Measurements from ENCODE around the gene FBXL2.

The FBXL2 gene

DNA sequence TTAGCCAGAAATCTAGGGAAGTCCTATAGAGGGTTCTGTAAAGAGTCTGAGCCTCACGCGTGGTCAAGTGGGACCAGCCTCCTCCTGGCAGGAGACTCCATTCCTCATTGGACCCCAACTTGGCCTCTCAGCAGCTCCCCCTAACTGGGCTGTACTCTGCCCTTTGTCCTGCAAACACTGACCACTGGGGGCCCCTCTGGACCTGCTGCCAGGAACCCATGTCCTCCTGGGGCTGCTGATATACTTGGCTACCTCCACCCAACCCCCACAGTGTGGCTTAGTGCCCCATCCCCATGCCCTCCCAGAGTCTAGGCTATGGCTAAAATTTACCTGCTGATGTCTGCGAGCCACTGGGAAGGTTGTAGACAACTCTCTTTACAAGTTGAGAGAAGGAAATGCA, 100.2 kb downstream of the FBXL2 start:
- TF ChIP-seq TEAD4 (IDR thresholded peaks at IDR 0.05) (no peak), CEBPB (IDR thresholded peaks at IDR 0.05) (no peak), EGR1 (IDR thresholded peaks at IDR 0.05) (no peak), ZBTB7A (IDR thresholded peaks at IDR 0.05; ENCODE audit: low read depth) (no peak), CREB1 (IDR thresholded peaks at IDR 0.05; ENCODE audit: low read depth) (no peak)
- TF ChIP-seq, protein P1, sequence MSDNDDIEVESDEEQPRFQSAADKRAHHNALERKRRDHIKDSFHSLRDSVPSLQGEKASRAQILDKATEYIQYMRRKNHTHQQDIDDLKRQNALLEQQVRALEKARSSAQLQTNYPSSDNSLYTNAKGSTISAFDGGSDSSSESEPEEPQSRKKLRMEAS (IDR thresholded peaks at IDR 0.05) = no peak

DNA sequence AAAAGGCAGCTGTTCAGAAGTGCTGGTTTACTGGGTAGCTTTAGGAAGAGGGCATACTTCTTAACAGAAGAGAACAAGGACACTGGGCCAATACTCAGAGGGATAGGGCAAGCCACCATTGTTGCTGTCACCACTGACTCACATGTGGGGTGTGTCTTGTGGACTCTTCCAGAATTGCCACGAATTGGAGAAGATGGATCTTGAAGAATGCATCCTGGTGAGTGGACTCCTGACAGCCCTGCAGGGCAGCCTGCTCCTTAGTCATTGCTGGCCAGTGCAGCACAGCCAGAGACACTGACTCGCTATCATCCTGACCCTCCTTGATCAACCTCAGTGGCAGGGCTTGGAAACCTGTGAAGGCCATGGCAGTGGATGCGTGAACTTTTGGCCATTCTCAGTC, 100.7 kb downstream of the FBXL2 start:
- TF ChIP-seq TEAD4 (IDR thresholded peaks at IDR 0.05) (no peak), ZBTB7A (IDR thresholded peaks at IDR 0.05; ENCODE audit: low read depth) (no peak), RAD21 (IDR thresholded peaks at IDR 0.05; ENCODE audit: low read depth) (no peak), EP300 (IDR thresholded peaks at IDR 0.05; ENCODE audit: borderline replicate concordance) (no peak), CEBPB (IDR thresholded peaks at IDR 0.05) (no peak), CREB1 (IDR thresholded peaks at IDR 0.05; ENCODE audit: low read depth) (no peak), TAF1 (IDR thresholded peaks at IDR 0.05; ENCODE audit: low read depth) (no peak), YY1 (IDR thresholded peaks at IDR 0.05; ENCODE audit: low read depth) (no peak), NFIC (IDR thresholded peaks at IDR 0.05) (no peak)
- TF ChIP-seq, protein P1 (IDR thresholded peaks at IDR 0.05) = no peak
- TF ChIP-seq, protein P2, sequence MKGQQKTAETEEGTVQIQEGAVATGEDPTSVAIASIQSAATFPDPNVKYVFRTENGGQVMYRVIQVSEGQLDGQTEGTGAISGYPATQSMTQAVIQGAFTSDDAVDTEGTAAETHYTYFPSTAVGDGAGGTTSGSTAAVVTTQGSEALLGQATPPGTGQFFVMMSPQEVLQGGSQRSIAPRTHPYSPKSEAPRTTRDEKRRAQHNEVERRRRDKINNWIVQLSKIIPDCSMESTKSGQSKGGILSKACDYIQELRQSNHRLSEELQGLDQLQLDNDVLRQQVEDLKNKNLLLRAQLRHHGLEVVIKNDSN (IDR thresholded peaks at IDR 0.05) = no peak

DNA sequence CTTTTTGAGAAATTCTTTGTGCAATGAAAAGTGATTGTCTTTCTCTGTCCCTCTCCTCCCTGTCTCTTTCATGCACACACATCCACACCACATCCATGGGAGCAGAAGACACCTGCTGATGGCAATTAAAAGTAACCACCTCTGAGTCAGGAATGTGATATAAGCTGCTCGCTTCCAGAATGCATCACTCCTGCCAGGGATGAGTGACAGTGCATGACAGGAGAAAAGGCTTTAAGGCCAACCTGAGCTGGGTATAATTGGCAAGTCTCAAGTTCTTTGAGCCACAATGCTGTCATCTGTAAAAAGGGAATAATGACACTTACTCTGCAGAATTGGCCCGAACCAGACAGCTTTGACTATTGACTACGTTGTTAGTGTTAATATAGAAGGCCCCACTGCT, 103.4 kb downstream of the FBXL2 start:
- TF ChIP-seq, protein P1 (IDR thresholded peaks at IDR 0.05) = no peak
- TF ChIP-seq RAD21 (IDR thresholded peaks at IDR 0.05; ENCODE audit: low read depth) (no peak), EP300 (IDR thresholded peaks at IDR 0.05; ENCODE audit: borderline replicate concordance) (no peak), TEAD4 (IDR thresholded peaks at IDR 0.05) (no peak), TAF1 (IDR thresholded peaks at IDR 0.05; ENCODE audit: low read depth) (no peak), TCF12 (IDR thresholded peaks at IDR 0.05; ENCODE audit: low read depth) (no peak), EGR1 (IDR thresholded peaks at IDR 0.05) (no peak), ZBTB7A (IDR thresholded peaks at IDR 0.05; ENCODE audit: low read depth) (no peak), CREB1 (IDR thresholded peaks at IDR 0.05; ENCODE audit: low read depth) (no peak), YY1 (IDR thresholded peaks at IDR 0.05; ENCODE audit: low read depth) (no peak)

DNA sequence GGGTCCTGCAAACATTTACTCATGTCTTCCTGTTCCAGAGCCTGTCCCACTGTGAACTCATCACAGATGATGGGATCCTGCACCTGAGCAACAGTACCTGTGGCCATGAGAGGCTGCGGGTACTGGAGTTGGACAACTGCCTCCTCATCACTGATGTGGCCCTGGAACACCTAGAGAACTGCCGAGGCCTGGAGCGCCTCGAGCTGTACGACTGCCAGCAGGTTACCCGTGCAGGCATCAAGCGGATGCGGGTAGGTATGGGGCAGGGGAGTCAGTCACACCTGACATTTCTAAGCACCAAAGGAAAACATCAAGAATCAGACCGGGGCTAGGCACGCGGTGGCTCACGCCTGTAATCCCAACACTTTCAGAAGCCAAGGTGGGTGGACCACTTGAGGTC, 106.7 kb downstream of the FBXL2 start:
- TF ChIP-seq EGR1 (IDR thresholded peaks at IDR 0.05) (no peak), NFIC (IDR thresholded peaks at IDR 0.05) (no peak), EP300 (IDR thresholded peaks at IDR 0.05; ENCODE audit: borderline replicate concordance) (no peak)
- TF ChIP-seq, protein P1 (IDR thresholded peaks at IDR 0.05) = no peak
- TF ChIP-seq, protein P3, sequence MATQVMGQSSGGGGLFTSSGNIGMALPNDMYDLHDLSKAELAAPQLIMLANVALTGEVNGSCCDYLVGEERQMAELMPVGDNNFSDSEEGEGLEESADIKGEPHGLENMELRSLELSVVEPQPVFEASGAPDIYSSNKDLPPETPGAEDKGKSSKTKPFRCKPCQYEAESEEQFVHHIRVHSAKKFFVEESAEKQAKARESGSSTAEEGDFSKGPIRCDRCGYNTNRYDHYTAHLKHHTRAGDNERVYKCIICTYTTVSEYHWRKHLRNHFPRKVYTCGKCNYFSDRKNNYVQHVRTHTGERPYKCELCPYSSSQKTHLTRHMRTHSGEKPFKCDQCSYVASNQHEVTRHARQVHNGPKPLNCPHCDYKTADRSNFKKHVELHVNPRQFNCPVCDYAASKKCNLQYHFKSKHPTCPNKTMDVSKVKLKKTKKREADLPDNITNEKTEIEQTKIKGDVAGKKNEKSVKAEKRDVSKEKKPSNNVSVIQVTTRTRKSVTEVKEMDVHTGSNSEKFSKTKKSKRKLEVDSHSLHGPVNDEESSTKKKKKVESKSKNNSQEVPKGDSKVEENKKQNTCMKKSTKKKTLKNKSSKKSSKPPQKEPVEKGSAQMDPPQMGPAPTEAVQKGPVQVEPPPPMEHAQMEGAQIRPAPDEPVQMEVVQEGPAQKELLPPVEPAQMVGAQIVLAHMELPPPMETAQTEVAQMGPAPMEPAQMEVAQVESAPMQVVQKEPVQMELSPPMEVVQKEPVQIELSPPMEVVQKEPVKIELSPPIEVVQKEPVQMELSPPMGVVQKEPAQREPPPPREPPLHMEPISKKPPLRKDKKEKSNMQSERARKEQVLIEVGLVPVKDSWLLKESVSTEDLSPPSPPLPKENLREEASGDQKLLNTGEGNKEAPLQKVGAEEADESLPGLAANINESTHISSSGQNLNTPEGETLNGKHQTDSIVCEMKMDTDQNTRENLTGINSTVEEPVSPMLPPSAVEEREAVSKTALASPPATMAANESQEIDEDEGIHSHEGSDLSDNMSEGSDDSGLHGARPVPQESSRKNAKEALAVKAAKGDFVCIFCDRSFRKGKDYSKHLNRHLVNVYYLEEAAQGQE (IDR thresholded peaks at IDR 0.05; ENCODE audit: low read depth) = no peak

DNA sequence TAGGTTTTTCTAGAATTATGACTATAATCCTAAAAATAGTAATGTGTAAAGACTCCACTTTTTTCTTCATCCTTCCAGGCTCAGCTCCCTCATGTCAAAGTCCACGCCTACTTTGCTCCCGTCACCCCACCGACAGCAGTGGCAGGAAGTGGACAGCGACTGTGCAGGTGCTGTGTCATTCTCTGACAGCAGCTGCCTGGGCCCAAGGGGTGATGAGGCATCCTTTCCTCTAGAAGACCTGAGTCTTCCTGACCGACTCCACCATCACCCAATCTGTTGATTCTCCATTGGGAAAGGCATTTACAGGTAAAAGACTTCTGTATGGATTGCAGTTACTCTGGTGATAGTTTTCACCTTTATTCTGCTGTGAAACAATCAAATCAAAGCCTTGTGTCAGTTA, 108.2 kb downstream of the FBXL2 start:
- TF ChIP-seq EP300 (IDR thresholded peaks at IDR 0.05; ENCODE audit: borderline replicate concordance) (no peak), CREB1 (IDR thresholded peaks at IDR 0.05; ENCODE audit: low read depth) (no peak)
- TF ChIP-seq, protein P3 (IDR thresholded peaks at IDR 0.05; ENCODE audit: low read depth) = no peak

DNA sequence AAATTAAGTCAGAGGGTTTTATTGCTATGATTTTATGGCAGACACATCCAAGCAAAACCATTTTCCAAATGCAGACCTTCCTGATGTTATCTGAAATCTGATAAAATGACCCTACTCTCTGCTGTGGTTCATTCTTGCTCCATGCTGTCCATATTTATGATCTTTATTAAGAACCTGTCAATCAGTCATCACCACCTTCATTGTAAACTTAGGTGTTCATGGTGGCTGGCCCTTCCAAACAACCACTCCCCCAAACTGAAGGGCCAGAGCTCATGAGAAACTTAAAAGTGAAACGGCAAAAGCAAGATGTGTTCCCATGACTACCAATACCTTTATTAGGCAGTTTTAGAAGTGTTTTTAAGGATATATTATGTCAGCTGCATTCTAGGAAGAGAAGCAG, 109.4 kb downstream of the FBXL2 start:
- TF ChIP-seq, protein P2 (IDR thresholded peaks at IDR 0.05) = no peak
- TF ChIP-seq, protein P3 (IDR thresholded peaks at IDR 0.05; ENCODE audit: low read depth) = no peak
- TF ChIP-seq EP300 (IDR thresholded peaks at IDR 0.05; ENCODE audit: borderline replicate concordance) (no peak), FOXM1 (IDR thresholded peaks at IDR 0.05; ENCODE audit: borderline replicate concordance, low read depth) (no peak), TAF1 (IDR thresholded peaks at IDR 0.05; ENCODE audit: low read depth) (no peak), EGR1 (IDR thresholded peaks at IDR 0.05) (no peak), CEBPB (IDR thresholded peaks at IDR 0.05) (no peak), RAD21 (IDR thresholded peaks at IDR 0.05; ENCODE audit: low read depth) (no peak), ZBTB7A (IDR thresholded peaks at IDR 0.05; ENCODE audit: low read depth) (no peak), TCF12 (IDR thresholded peaks at IDR 0.05; ENCODE audit: low read depth) (no peak), CREB1 (IDR thresholded peaks at IDR 0.05; ENCODE audit: low read depth) (no peak), TEAD4 (IDR thresholded peaks at IDR 0.05) (no peak)
- TF ChIP-seq, protein P1 (IDR thresholded peaks at IDR 0.05) = no peak
